Stomach (tissue), 9 donors: ENCODE data around the gene GPR180. TPM values are rescaled to one million over a fixed set of nuclear protein-coding genes. Genes with fewer than 3 reads are reported as not detected.

Source experiments
- DNase-seq, 2 donors: peaks; one replicate each; pipeline versions ENCODE4 v3.0.0 to v3.0.0-alpha.2; 2013 to 2019
- H3K27ac ChIP-seq, 5 donors: fragments of 200-600 bp in 4 of 5; sonication (generic) in 4 of 5; one replicate each; pipeline ENCODE4 v1.5.1; 2013 to 2019; ENCODE audit warnings: mild to moderate bottlenecking in 1 of 5, moderate library complexity in 1 of 5
- H3K27me3 ChIP-seq, 3 donors: fragments of 200-600 bp; sonication (generic); one replicate each; pipeline ENCODE4 v1.5.1; 2017 to 2019; ENCODE audit warnings: mixed run types in 1 of 3
- H3K36me3 ChIP-seq, 4 donors: fragments of 200-600 bp; sonication (generic); 1 replicate in 3 of 4; 2 replicates in 1 of 4; pipeline ENCODE4 v1.5.1; 2016 to 2019
- H3K4me1 ChIP-seq, 4 donors: fragments of 200-600 bp; sonication (generic); one replicate each; pipeline ENCODE4 v1.5.1; 2016 to 2019
- H3K4me3 ChIP-seq, 4 donors: fragments of 200-600 bp; sonication (generic) in 3 of 4; one replicate each; pipeline ENCODE4 v1.5.1; 2016 to 2019; ENCODE audit warnings: mild to moderate bottlenecking in 1 of 4
- H3K9me3 ChIP-seq, 4 donors: fragments of 200-600 bp; sonication (generic); one replicate each; pipeline ENCODE4 v1.5.1; 2016 to 2019
- EP300 ChIP-seq: sonication (generic); formaldehyde crosslinking; IDR thresholded peaks from one replicate; pipeline ENCODE4 v1.6.1; 2017; ENCODE audit warnings: antibody characterized with exemption
- POLR2A ChIP-seq, 4 donors: fragments of 450-650 bp; IDR thresholded peaks; one replicate each; pipeline ENCODE4 v1.6.1; 2016; ENCODE audit warnings: antibody characterized with exemption in 4 of 4, control low read depth in 2 of 4, mild to moderate bottlenecking in 1 of 4, moderate library complexity in 1 of 4
- POLR2AphosphoS5 ChIP-seq, 3 donors: sonication (generic); formaldehyde crosslinking; IDR thresholded peaks; one replicate each; pipeline ENCODE4 v1.6.1; 2016; ENCODE audit warnings: antibody characterized with exemption in 3 of 3
- WGBS, 5 donors: extraction: QIAGEN DNeasy Blood & Tissue Kit in 3 of 5; methylation state at CpG; one replicate each; pipeline versions ENCODE4 v1.1.5 to v1.1.7; 2013 to 2018; 5-methylcytosine and 5-hydroxymethylcytosine counted together
- intact Hi-C: fragments of 100-400 bp; cut with DNase I; formaldehyde crosslinking; loops from one replicate; pipeline ENCODE4 v1.15.1; 2023; ENCODE audit warnings: low total_unique reads
- polyA plus RNA-seq, 3 donors: library from polyadenylated mRNA; stranded (reverse); fragments of 200-250 nt; gene quantifications; one replicate each; pipeline ENCODE4 v1.2.3, GENCODE V29; 2013
- total RNA-seq, 5 donors: library from RNA; depleted of rRNA; stranded (reverse); fragments of >200 nt; gene quantifications; one replicate each; pipeline versions ENCODE4 v1.1.0 to v1.2.3, GENCODE V29; 2014 to 2016
- TF ChIP-seq, protein P1 (sequence below), 7 experiments: fragments of 450-650 bp in 4 of 7; fragments of 200-600 bp in 3 of 7; sonication (generic) in 3 of 7; IDR thresholded peaks; one replicate each; pipeline ENCODE4 v1.5.1; 2016 to 2019; ENCODE audit warnings: antibody characterized with exemption in 7 of 7, control low read depth in 2 of 7, mild to moderate bottlenecking in 1 of 7
- donor health status: healthy with polysubstance abuse.
- donor health status: Bipolar disorder and iron deficiency.
- donor health status: healthy.

Gene GPR180
- total and polyA plus RNA-seq, 8 donors = under 0.01 to 12.9 (median 1.7) TPM

DNA sequence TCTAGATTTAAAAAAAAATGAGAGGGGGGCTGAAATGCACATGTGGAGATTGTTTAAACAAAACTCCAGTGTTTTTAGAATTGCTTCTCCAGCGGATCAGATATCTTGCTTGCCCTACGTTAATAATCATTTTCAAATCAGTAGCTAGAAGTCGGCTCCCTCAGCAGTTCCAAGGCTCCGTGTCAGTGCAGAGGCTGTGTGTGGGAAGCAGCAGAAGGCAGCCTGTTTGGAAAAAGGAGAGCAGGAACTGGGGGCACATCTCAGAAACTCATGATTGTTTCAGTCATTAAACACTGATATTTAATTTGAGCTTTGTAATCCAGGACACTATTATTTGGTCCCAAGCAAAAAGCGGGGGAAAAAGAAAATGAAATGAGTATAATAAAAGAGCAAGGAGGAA lies 59.7 kb downstream of the GPR180 start:
- Histone ChIP-seq H3K4me3 (no peak overlapping the region), H3K4me1 (peaks cover 0 to 14% (median 2%) of the 10 kb centered on the region in 4 donors), H3K27me3 (peaks cover 0 to 51% (median 5%) of the 10 kb centered on the region in 3 donors), H3K9me3 (no peaks in the 10 kb centered on the region), H3K36me3 (no peaks in the 10 kb centered on the region), H3K27ac (no peak overlapping the region)
- no peak for DNase-seq
- intact Hi-C loops = no loop called here
- WGBS, 5 donors = 24 to 51% (median 33%) methylated on average over 5 of the region's 5 CpGs
- TF ChIP-seq POLR2AphosphoS5 (IDR thresholded peaks at IDR 0.05) (no peak), EP300 (no peak)

DNA sequence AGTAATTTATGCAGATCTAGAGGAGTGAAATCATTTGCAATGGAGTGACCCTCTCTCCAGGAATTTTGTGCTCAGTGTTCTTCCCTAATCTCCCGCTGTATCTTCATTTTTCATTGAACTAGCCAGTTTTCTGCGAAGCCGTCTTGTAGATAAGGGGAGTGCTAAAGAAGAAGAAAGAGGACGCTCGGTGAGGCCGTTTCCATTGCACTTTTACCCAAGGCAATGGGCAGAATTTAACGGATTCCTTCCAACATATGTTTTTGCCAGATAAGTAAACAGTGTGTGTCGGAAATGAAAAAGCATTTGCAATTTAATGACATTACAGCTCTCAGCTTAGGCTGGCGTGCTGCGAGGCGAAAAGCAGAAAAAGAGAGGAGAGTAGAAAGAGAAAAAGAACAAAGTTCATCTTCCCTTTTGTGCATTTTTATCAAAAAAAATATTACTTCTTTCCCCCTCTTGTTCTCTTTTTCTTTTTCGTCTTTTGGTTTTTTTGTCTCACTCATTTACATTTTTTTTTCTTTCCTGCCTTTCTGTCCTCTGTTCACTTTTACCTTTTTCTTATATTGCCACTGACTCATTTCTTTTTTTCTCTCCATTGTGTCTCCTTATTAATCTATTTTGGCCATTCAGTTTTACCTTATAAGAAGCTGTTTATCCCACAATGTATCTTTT lies 60.8 kb downstream of the GPR180 start:
- H3K9me3 ChIP-seq = no peaks in the 10 kb centered on the region
- H3K4me1 ChIP-seq = peaks cover 0 to 14% (median 2%) of the 10 kb centered on the region in 4 donors
- TF ChIP-seq POLR2A (IDR thresholded peaks at IDR 0.05) = no peak
- no peak for TF ChIP-seq EP300
- no peak for TF ChIP-seq POLR2AphosphoS5 (IDR thresholded peaks at IDR 0.05)
- TF ChIP-seq, protein P1, sequence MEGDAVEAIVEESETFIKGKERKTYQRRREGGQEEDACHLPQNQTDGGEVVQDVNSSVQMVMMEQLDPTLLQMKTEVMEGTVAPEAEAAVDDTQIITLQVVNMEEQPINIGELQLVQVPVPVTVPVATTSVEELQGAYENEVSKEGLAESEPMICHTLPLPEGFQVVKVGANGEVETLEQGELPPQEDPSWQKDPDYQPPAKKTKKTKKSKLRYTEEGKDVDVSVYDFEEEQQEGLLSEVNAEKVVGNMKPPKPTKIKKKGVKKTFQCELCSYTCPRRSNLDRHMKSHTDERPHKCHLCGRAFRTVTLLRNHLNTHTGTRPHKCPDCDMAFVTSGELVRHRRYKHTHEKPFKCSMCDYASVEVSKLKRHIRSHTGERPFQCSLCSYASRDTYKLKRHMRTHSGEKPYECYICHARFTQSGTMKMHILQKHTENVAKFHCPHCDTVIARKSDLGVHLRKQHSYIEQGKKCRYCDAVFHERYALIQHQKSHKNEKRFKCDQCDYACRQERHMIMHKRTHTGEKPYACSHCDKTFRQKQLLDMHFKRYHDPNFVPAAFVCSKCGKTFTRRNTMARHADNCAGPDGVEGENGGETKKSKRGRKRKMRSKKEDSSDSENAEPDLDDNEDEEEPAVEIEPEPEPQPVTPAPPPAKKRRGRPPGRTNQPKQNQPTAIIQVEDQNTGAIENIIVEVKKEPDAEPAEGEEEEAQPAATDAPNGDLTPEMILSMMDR (IDR thresholded peaks at IDR 0.05) = no peak
- peaks cover 0 to 61% (median 5%) of the 10 kb centered on the region in 3 donors for H3K27me3 ChIP-seq
- no peak overlapping the region for H3K4me3 ChIP-seq
- intact Hi-C loops = no loop called here
- no peak overlapping the region for H3K27ac ChIP-seq
- peak in 1 of 2 donors; percentile 15 for DNase-seq
- no peaks in the 10 kb centered on the region for H3K36me3 ChIP-seq
- WGBS, 5 donors = 24 to 39% (median 32%) methylated on average over 12 of the region's 12 CpGs

DNA sequence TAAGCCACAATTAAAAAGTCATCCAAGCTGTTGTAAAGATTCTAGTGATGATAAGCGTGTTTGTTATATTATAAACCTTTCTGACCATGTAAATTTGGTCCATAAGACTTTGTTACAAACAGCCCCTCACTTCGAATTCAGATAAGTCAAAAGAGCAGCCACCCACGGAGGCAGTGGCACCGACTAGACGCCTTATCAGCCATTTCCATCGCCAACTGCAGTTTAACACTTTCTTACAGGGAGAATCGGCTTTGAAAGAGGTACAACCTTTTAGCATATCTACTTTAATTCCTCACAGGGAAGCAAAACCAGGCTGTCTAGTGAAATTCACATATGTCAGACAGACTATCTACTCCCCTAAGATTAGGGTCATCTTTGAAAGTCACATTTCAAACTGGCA lies 63.2 kb downstream of the GPR180 start:
- DNase-seq = no peak
- H3K9me3 ChIP-seq = no peaks in the 10 kb centered on the region
- 53 to 66% (median 58%) methylated on average over 7 of the region's 7 CpGs for WGBS, 5 donors
- H3K4me1 ChIP-seq = peaks cover 0 to 14% (median 2%) of the 10 kb centered on the region in 4 donors
- intact Hi-C loops = no loop called here
- H3K36me3 ChIP-seq = no peaks in the 10 kb centered on the region
- no peak overlapping the region for H3K27ac ChIP-seq
- H3K27me3 ChIP-seq = peaks cover 0 to 76% (median 5%) of the 10 kb centered on the region in 3 donors
- no peak for TF ChIP-seq POLR2AphosphoS5 (IDR thresholded peaks at IDR 0.05)
- TF ChIP-seq POLR2A (IDR thresholded peaks at IDR 0.05) = no peak
- TF ChIP-seq EP300 = no peak
- TF ChIP-seq, protein P1 (IDR thresholded peaks at IDR 0.05) = no peak
- H3K4me3 ChIP-seq = no peak overlapping the region

DNA sequence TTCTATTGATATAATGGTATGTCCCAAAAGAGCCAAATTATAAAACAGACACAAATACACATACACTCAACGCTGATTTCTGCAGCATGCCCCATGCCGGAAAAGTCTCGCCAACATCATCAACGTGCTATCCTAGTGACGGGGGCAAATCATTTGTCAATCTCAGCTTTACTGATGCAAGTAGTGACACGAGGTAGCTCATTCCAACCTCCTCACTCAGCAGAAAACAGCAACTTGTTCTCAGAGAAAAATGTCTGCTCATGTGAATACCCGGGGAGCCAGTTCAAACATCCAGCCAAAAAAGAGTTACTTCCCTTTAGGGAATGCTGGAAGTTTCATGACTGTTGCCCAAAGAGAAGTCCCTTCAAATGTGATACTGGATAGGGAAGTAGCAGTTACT lies 64.4 kb downstream of the GPR180 start:
- H3K9me3 ChIP-seq = no peaks in the 10 kb centered on the region
- no peaks in the 10 kb centered on the region for H3K36me3 ChIP-seq
- no peak for DNase-seq
- peaks cover 0 to 9% (median under 1%) of the 10 kb centered on the region in 4 donors for H3K4me1 ChIP-seq
- H3K27ac ChIP-seq = no peak overlapping the region
- peaks cover 0 to 77% (median 5%) of the 10 kb centered on the region in 3 donors for H3K27me3 ChIP-seq
- TF ChIP-seq POLR2A (IDR thresholded peaks at IDR 0.05) = no peak
- no peak for TF ChIP-seq POLR2AphosphoS5 (IDR thresholded peaks at IDR 0.05)
- no peak for TF ChIP-seq EP300
- TF ChIP-seq, protein P1 (IDR thresholded peaks at IDR 0.05) = no peak
- intact Hi-C loops = no loop called here
- 87 to 92% (median 92%) methylated on average over 7 of the region's 7 CpGs for WGBS, 5 donors
- H3K4me3 ChIP-seq = no peak overlapping the region

DNA sequence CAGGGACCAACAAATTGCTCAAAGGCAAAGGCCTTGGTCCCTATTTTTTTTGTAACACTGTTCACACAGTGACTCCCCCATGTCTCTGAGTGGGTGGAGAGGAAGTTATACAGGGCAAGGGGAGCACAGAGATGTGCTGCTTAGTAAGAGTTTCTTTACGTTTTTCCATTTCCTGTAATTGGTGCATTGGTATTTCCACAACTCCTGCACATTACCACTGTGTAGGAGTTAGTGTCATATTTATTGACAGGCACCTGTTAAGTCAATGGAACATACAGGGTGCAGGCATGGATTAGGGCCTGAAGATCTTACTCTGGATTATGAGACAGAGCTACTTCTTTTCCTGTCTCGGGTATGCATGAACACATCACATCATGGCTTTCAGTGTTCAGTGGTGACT lies 65.5 kb downstream of the GPR180 start:
- H3K27ac ChIP-seq = no peak overlapping the region
- no peak for DNase-seq
- H3K9me3 ChIP-seq = no peaks in the 10 kb centered on the region
- peaks cover 0 to 4% (median 0%) of the 10 kb centered on the region in 4 donors for H3K4me1 ChIP-seq
- TF ChIP-seq EP300 (no peak), POLR2AphosphoS5 (IDR thresholded peaks at IDR 0.05) (no peak), POLR2A (IDR thresholded peaks at IDR 0.05) (no peak)
- TF ChIP-seq, protein P1 (IDR thresholded peaks at IDR 0.05) = no peak
- peaks cover 0 to 66% (median 2%) of the 10 kb centered on the region in 3 donors for H3K27me3 ChIP-seq
- H3K36me3 ChIP-seq = no peaks in the 10 kb centered on the region
- intact Hi-C loops = no loop called here
- no peak overlapping the region for H3K4me3 ChIP-seq
- 68 to 81% (median 79%) methylated on average over 2 of the region's 2 CpGs for WGBS, 5 donors
